ENCODE results near the gene SYNGR3. TPM values are rescaled to one million over a fixed set of nuclear protein-coding genes. Genes with fewer than 3 reads are reported as not detected.

The SYNGR3 gene
- total RNA-seq, 1 donor: 2.6 TPM

GRCh38 chr16:2015117-2015946, 25.6 kb downstream of the SYNGR3 start:
- peak; percentile 95 for DNase-seq (ENCODE audit: low read depth)
- no peak overlapping the region for H3K4me3 ChIP-seq (ENCODE audit: low read depth, low read length)
- TF ChIP-seq, protein P1, sequence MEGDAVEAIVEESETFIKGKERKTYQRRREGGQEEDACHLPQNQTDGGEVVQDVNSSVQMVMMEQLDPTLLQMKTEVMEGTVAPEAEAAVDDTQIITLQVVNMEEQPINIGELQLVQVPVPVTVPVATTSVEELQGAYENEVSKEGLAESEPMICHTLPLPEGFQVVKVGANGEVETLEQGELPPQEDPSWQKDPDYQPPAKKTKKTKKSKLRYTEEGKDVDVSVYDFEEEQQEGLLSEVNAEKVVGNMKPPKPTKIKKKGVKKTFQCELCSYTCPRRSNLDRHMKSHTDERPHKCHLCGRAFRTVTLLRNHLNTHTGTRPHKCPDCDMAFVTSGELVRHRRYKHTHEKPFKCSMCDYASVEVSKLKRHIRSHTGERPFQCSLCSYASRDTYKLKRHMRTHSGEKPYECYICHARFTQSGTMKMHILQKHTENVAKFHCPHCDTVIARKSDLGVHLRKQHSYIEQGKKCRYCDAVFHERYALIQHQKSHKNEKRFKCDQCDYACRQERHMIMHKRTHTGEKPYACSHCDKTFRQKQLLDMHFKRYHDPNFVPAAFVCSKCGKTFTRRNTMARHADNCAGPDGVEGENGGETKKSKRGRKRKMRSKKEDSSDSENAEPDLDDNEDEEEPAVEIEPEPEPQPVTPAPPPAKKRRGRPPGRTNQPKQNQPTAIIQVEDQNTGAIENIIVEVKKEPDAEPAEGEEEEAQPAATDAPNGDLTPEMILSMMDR (IDR thresholded peaks at IDR 0.05; ENCODE audit: insufficient read depth, low read depth, low read length): no peak

- no peak overlapping the region for H3K4me3 ChIP-seq (ENCODE audit: low read depth, low read length)
- TF ChIP-seq, protein P1 (IDR thresholded peaks at IDR 0.05; ENCODE audit: insufficient read depth, low read depth, low read length): no peak
- DNase-seq (ENCODE audit: low read depth): no peak
Measured at GRCh38 chr16:2015947-2016208, 26.1 kb downstream of the SYNGR3 start.

GRCh38 chr16:2016407-2016922, 26.7 kb downstream of the SYNGR3 start:
- no peak overlapping the region for H3K4me3 ChIP-seq (ENCODE audit: low read depth, low read length)
- no peak for DNase-seq (ENCODE audit: low read depth)
- TF ChIP-seq, protein P1 (IDR thresholded peaks at IDR 0.05; ENCODE audit: insufficient read depth, low read depth, low read length): peak; percentile 48

DNA sequence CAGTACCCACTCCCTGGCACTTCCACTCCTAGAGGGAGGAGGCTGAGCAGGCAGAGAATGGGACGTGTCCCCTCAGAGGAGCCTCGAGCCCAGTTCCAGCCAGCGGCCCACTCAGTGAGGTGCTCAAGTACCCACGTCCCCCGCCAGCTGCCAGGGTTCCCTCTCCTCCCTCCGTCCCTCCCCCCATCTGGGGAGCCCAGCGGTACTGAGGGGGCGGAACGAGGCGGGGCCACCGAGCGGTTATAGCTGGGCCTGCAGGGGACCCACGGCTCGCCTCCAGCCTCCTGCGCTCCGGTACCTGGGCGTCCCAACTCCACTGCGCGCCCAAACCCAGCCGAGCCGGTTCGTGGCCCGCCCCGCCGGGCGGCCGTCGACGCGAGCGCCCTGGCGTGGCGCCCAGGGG, 29.7 kb downstream of the SYNGR3 start, which contains the start of gene NPW:
NPW (plus strand) TSS at position 268 of the 403 bp plus-strand sequence.
- peak within 1 kb of the TSS; percentile 23 for H3K4me3 ChIP-seq (ENCODE audit: low read depth, low read length)
- TF ChIP-seq, protein P1 (IDR thresholded peaks at IDR 0.05; ENCODE audit: insufficient read depth, low read depth, low read length): no peak
- DNase-seq (ENCODE audit: low read depth): no peak

DNA sequence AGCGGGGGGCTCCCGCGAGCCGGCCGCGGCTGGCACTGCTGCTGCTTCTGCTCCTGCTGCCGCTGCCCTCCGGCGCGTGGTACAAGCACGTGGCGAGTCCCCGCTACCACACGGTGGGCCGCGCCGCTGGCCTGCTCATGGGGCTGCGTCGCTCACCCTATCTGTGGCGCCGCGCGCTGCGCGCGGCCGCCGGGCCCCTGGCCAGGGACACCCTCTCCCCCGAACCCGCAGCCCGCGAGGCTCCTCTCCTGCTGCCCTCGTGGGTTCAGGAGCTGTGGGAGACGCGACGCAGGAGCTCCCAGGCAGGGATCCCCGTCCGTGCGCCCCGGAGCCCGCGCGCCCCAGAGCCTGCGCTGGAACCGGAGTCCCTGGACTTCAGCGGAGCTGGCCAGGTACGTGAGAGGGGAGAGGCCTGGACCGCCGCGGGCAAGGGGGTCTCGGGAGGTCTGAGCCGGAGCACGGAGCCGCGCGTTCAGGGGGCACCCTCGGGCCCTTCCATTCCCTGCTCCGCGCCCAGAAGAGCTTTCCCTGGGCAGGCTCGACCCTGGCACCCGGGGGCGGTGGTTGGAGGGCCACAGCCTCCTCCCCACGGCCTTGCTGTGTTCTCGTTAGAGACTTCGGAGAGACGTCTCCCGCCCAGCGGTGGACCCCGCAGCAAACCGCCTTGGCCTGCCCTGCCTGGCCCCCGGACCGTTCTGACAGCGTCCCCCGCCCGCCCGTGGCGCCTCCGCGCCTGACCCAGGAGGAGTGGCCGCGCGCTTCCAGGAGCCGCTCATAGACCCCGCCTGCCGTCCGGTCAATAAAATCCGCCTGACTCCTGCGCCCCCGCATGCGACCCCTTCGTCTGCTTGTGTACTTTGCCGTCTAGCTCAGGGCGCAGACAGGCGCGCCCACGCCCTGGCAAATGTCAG, 30.4 kb downstream of the SYNGR3 start:
- TF ChIP-seq, protein P1 (IDR thresholded peaks at IDR 0.05; ENCODE audit: insufficient read depth, low read depth, low read length): no peak
- peak overlapping the region; percentile 23 for H3K4me3 ChIP-seq (ENCODE audit: low read depth, low read length)

DNA sequence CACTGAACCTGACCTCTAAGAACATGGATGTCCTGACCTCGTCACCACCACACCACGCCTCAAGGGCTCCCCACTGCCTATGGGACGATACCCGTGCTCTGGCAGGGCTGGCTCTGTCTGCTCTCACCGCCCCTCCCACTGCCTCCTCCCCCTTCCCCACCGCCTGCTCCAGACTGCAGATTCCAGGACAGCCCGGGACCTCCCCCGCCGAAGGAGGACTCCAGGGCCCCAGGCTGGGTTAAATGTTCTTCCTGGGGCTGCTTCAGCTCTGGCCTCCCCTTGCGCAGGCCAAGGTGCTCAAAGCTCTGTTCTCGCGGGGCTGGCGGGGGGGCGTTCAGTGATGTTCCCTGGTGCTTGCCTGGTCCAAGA, 32.9 kb downstream of the SYNGR3 start:
- TF ChIP-seq, protein P1 (IDR thresholded peaks at IDR 0.05; ENCODE audit: insufficient read depth, low read depth, low read length): no peak
- DNase-seq (ENCODE audit: low read depth): peak; percentile 81
- H3K4me3 ChIP-seq (ENCODE audit: low read depth, low read length): peak overlapping the region; percentile 34

More for the DNA sequence above, 30.4 kb downstream of the SYNGR3 start:
- no peak for DNase-seq (ENCODE audit: low read depth)

All from fibroblast of villous mesenchyme (primary cell).